Measurements from ENCODE around the gene FAAH. TPM values are rescaled to one million over a fixed set of nuclear protein-coding genes. Genes with fewer than 3 reads are reported as not detected.

Gene FAAH
- total RNA-seq, 2 experiments from 2014 or later, result 21.9 to 25.4 TPM

GRCh38 chr1:46459315-46459714 lies 65.2 kb downstream of the FAAH start:
- ChIA-PET CTCF (ENCODE audit: unreplicated experiment) (no interaction called here), POLR2A (no interaction called here)
- BruUV-seq (replicated peaks), result no TSS peak

GRCh38 chr1:46461017-46461808 lies 67.1 kb downstream of the FAAH start:
- BruUV-seq (replicated peaks), result no TSS peak
- no peaks in the 10 kb centered on the region for H3K36me3 ChIP-seq (ENCODE audit: insufficient read depth, low read length)
- DNase-seq (ENCODE audit: low spot score), result no peak
- ChIA-PET CTCF (ENCODE audit: unreplicated experiment) (no interaction called here), POLR2A (no interaction called here)
- H3K4me2 ChIP-seq (ENCODE audit: low read length), result no peak overlapping the region
- no peaks in the 10 kb centered on the region for H3K79me2 ChIP-seq (ENCODE audit: insufficient read depth, low read depth, low read length)
- H4K20me1 ChIP-seq (ENCODE audit: insufficient read depth, low read length), result no peaks in the 10 kb centered on the region
- no peak overlapping the region for H3K27ac ChIP-seq (ENCODE audit: low read depth, low read length, poor library complexity, severe bottlenecking)
- no peak overlapping the region for H2AFZ ChIP-seq (ENCODE audit: low read length)
- no peaks in the 10 kb centered on the region for H3K4me1 ChIP-seq (ENCODE audit: insufficient read depth, low read length, poor library complexity, severe bottlenecking)
- intact Hi-C loops (cut with micrococcal nuclease; ENCODE audit: unreplicated experiment), result no loop called here
- TF ChIP-seq CTCF (conservative IDR thresholded peaks at IDR 0.05; ENCODE audit: low read length), result no peak
- no peak for TF ChIP-seq EZH2phosphoT487 (IDR thresholded peaks at IDR 0.05; ENCODE audit: borderline replicate concordance, low read depth, low read length)
- H3K4me3 ChIP-seq (ENCODE audit: low read depth, low read length, poor library complexity, severe bottlenecking), result no peak overlapping the region
- no peaks in the 10 kb centered on the region for H3K9me2 ChIP-seq (ENCODE audit: insufficient read depth, low read length)
- H3K9me3 ChIP-seq (ENCODE audit: low read length), result no peaks in the 10 kb centered on the region

More at GRCh38 chr1:46459315-46459714, 65.2 kb downstream of the FAAH start:
- intact Hi-C loops (cut with micrococcal nuclease; ENCODE audit: unreplicated experiment), result no loop called here
- no peaks in the 10 kb centered on the region for H3K36me3 ChIP-seq (ENCODE audit: insufficient read depth, low read length)
- no peak overlapping the region for H3K4me3 ChIP-seq (ENCODE audit: low read depth, low read length, poor library complexity, severe bottlenecking)
- no peaks in the 10 kb centered on the region for H3K79me2 ChIP-seq (ENCODE audit: insufficient read depth, low read depth, low read length)
- no peaks in the 10 kb centered on the region for H3K9me2 ChIP-seq (ENCODE audit: insufficient read depth, low read length)
- no peak overlapping the region for H3K27ac ChIP-seq (ENCODE audit: low read depth, low read length, poor library complexity, severe bottlenecking)
- no peaks in the 10 kb centered on the region for H3K4me1 ChIP-seq (ENCODE audit: insufficient read depth, low read length, poor library complexity, severe bottlenecking)
- H3K9me3 ChIP-seq (ENCODE audit: low read length), result no peaks in the 10 kb centered on the region
- H4K20me1 ChIP-seq (ENCODE audit: insufficient read depth, low read length), result no peaks in the 10 kb centered on the region
- DNase-seq (ENCODE audit: low spot score), result no peak
- TF ChIP-seq EZH2phosphoT487 (IDR thresholded peaks at IDR 0.05; ENCODE audit: borderline replicate concordance, low read depth, low read length) (no peak), CTCF (conservative IDR thresholded peaks at IDR 0.05; ENCODE audit: low read length) (no peak)
- no peak overlapping the region for H2AFZ ChIP-seq (ENCODE audit: low read length)
- H3K4me2 ChIP-seq (ENCODE audit: low read length), result no peak overlapping the region

GRCh38 chr1:46461809-46462448 lies 67.8 kb downstream of the FAAH start:
- Histone ChIP-seq H3K4me2 (ENCODE audit: low read length) (no peak overlapping the region), H2AFZ (ENCODE audit: low read length) (no peak overlapping the region), H3K36me3 (ENCODE audit: insufficient read depth, low read length) (no peaks in the 10 kb centered on the region), H3K4me1 (ENCODE audit: insufficient read depth, low read length, poor library complexity, severe bottlenecking) (no peaks in the 10 kb centered on the region), H3K9me2 (ENCODE audit: insufficient read depth, low read length) (no peaks in the 10 kb centered on the region), H3K27ac (ENCODE audit: low read depth, low read length, poor library complexity, severe bottlenecking) (no peak overlapping the region), H3K9me3 (ENCODE audit: low read length) (no peaks in the 10 kb centered on the region), H3K79me2 (ENCODE audit: insufficient read depth, low read depth, low read length) (no peaks in the 10 kb centered on the region), H3K4me3 (ENCODE audit: low read depth, low read length, poor library complexity, severe bottlenecking) (no peak overlapping the region), H4K20me1 (ENCODE audit: insufficient read depth, low read length) (no peaks in the 10 kb centered on the region)
- BruUV-seq (replicated peaks), result no TSS peak
- DNase-seq (ENCODE audit: low spot score), result no peak
- POLR2A ChIA-PET, result no interaction called here
- intact Hi-C loops (cut with micrococcal nuclease; ENCODE audit: unreplicated experiment), result no loop called here
- CTCF ChIA-PET (ENCODE audit: unreplicated experiment), result no interaction called here
- no peak for TF ChIP-seq CTCF (conservative IDR thresholded peaks at IDR 0.05; ENCODE audit: low read length)
- TF ChIP-seq EZH2phosphoT487 (IDR thresholded peaks at IDR 0.05; ENCODE audit: borderline replicate concordance, low read depth, low read length), result no peak

Measured in OCI-LY7 (cell line).